Measurements from ENCODE around the gene SLC47A1. TPM values are rescaled to one million over a fixed set of nuclear protein-coding genes. Genes with fewer than 3 reads are reported as not detected.

Gene SLC47A1
- total and polyA plus RNA-seq, 2 of the 8 experiments (the other 6 are each of a cell fraction or from before 2014, with no cell fraction given), result 1.5 to 3.6 TPM

GRCh38 chr17:19579192-19579761 lies 45.6 kb downstream of the SLC47A1 start (continued):
- TF ChIP-seq, protein P1, sequence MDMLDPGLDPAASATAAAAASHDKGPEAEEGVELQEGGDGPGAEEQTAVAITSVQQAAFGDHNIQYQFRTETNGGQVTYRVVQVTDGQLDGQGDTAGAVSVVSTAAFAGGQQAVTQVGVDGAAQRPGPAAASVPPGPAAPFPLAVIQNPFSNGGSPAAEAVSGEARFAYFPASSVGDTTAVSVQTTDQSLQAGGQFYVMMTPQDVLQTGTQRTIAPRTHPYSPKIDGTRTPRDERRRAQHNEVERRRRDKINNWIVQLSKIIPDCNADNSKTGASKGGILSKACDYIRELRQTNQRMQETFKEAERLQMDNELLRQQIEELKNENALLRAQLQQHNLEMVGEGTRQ (IDR thresholded peaks at IDR 0.05; ENCODE audit: low read length), result no peak
- no peak for TF ChIP-seq TCF12 (IDR thresholded peaks at IDR 0.05; ENCODE audit: low read depth, low read length)
- no peak for TF ChIP-seq SAP30 (IDR thresholded peaks at IDR 0.05; ENCODE audit: insufficient read depth, insufficient replicate concordance, low read length)
- peak; percentile 28 for TF ChIP-seq EZH2 (IDR thresholded peaks at IDR 0.05; ENCODE audit: low read depth, low read length, severe bottlenecking)
- TF ChIP-seq HDAC2 (IDR thresholded peaks at IDR 0.05; ENCODE audit: borderline replicate concordance in 1 of 2, low read depth in 2 of 2, low read length in 2 of 2), result no peak
- TF ChIP-seq TBP (IDR thresholded peaks at IDR 0.05; ENCODE audit: low read depth, low read length), result no peak
- TF ChIP-seq NRF1 (IDR thresholded peaks at IDR 0.05; ENCODE audit: low read depth, low read length), result no peak
- TF ChIP-seq CBX8 (IDR thresholded peaks at IDR 0.05; ENCODE audit: borderline replicate concordance, low read depth, low read length), result no peak
- no peak for TF ChIP-seq HDAC6 (IDR thresholded peaks at IDR 0.05; ENCODE audit: low read depth, low read length)
- TF ChIP-seq, protein P2, sequence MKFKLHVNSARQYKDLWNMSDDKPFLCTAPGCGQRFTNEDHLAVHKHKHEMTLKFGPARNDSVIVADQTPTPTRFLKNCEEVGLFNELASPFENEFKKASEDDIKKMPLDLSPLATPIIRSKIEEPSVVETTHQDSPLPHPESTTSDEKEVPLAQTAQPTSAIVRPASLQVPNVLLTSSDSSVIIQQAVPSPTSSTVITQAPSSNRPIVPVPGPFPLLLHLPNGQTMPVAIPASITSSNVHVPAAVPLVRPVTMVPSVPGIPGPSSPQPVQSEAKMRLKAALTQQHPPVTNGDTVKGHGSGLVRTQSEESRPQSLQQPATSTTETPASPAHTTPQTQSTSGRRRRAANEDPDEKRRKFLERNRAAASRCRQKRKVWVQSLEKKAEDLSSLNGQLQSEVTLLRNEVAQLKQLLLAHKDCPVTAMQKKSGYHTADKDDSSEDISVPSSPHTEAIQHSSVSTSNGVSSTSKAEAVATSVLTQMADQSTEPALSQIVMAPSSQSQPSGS (IDR thresholded peaks at IDR 0.05; ENCODE audit: low read length), result no peak
- TF ChIP-seq KDM4A (IDR thresholded peaks at IDR 0.05; ENCODE audit: low read depth, low read length, severe bottlenecking), result peak; percentile 68
- no peak for TF ChIP-seq EP300 (IDR thresholded peaks at IDR 0.05; ENCODE audit: borderline replicate concordance in 1 of 2, low read depth in 2 of 2, low read length in 2 of 2)
- TF ChIP-seq MAX (IDR thresholded peaks at IDR 0.05), result 0 out of 2 replicates have a peak, but pooled peaks have one; percentile 16

Measured in H1 (cell line).